ENCODE data around the gene FARP1.

FARP1 gene

GRCh38 chr13:98476538-98476966 is 333.7 kb downstream of the FARP1 start:
- in situ Hi-C loops (cut with MboI; ENCODE audit: low sequenced_read_pairs, unreplicated experiment) = no loop called here

GRCh38 chr13:98478189-98479129 is 335.6 kb downstream of the FARP1 start:
- in situ Hi-C loops (cut with MboI; ENCODE audit: low sequenced_read_pairs, unreplicated experiment) = no loop called here
- no peak for TF ChIP-seq CTCF (IDR thresholded peaks at IDR 0.05; ENCODE audit: borderline replicate concordance, control extremely low read depth, extremely low read depth, insufficient read depth, missing control alignments)
- DNase-seq (ENCODE audit: low spot score) = no peak

More at GRCh38 chr13:98476538-98476966, 333.7 kb downstream of the FARP1 start:
- no peak for TF ChIP-seq CTCF (IDR thresholded peaks at IDR 0.05; ENCODE audit: borderline replicate concordance, control extremely low read depth, extremely low read depth, insufficient read depth, missing control alignments)
- peak; percentile 94 for DNase-seq (ENCODE audit: low spot score)

GRCh38 chr13:98479496-98480003 is 336.7 kb downstream of the FARP1 start:
- no peak for TF ChIP-seq CTCF (IDR thresholded peaks at IDR 0.05; ENCODE audit: borderline replicate concordance, control extremely low read depth, extremely low read depth, insufficient read depth, missing control alignments)
- no peak for DNase-seq (ENCODE audit: low spot score)
- in situ Hi-C loops (cut with MboI; ENCODE audit: low sequenced_read_pairs, unreplicated experiment) = no loop called here

- in situ Hi-C loops (cut with MboI; ENCODE audit: low sequenced_read_pairs, unreplicated experiment) = no loop called here
- TF ChIP-seq CTCF (IDR thresholded peaks at IDR 0.05; ENCODE audit: borderline replicate concordance, control extremely low read depth, extremely low read depth, insufficient read depth, missing control alignments) = no peak
- DNase-seq (ENCODE audit: low spot score) = peak; percentile 73
Measured at GRCh38 chr13:98480915-98481877, 338.3 kb downstream of the FARP1 start.

GRCh38 chr13:98482476-98483444 is 339.9 kb downstream of the FARP1 start:
- in situ Hi-C loops (cut with MboI; ENCODE audit: low sequenced_read_pairs, unreplicated experiment) = no loop called here
- DNase-seq (ENCODE audit: low spot score) = peak; percentile 64
- peak; percentile 43 for TF ChIP-seq CTCF (IDR thresholded peaks at IDR 0.05; ENCODE audit: borderline replicate concordance, control extremely low read depth, extremely low read depth, insufficient read depth, missing control alignments)
